CD8-positive, alpha-beta memory T cell (primary cell): ENCODE results near the gene TEAD4. TPM values are rescaled to one million over a fixed set of nuclear protein-coding genes. Genes with fewer than 3 reads are reported as not detected.
A peak's percentile ranks its signal among the peaks of the same experiment; 100 is the strongest.

ENCODE experiments used
- CTCF ChIA-PET: fragments of 350-600 bp; sonication (Branson Sonifier 250); formaldehyde crosslinking; loops from one replicate; lab custom pipeline; 2021; ENCODE audit warnings: antibody characterized with exemption; lab: Charles Lee
- POLR2A ChIA-PET: fragments of 350-600 bp; sonication (Branson Sonifier 250); formaldehyde crosslinking; loops from one replicate; lab custom pipeline; 2021; ENCODE audit warnings: antibody characterized with exemption; lab: Charles Lee
- DNase-seq, 5 donors: peaks; one replicate each; pipeline versions ENCODE4 v3.0.0 to v3.0.0-alpha.2; 2020 to 2022; ENCODE audit warnings: mixed read lengths in 1 of 5
- H3K27ac ChIP-seq: one replicate; pipeline ENCODE4 v1.7.0; 2013; ENCODE audit warnings: low read depth, mild to moderate bottlenecking, low read length, moderate library complexity
- H3K27me3 ChIP-seq: 2 replicates; pipeline ENCODE4 v1.7.0; 2013; ENCODE audit warnings: low read length, mild to moderate bottlenecking; ENCODE audit not compliant: insufficient read depth, poor library complexity, severe bottlenecking
- H3K36me3 ChIP-seq: 2 replicates; pipeline ENCODE4 v1.7.0; 2013; ENCODE audit warnings: mild to moderate bottlenecking, low read length, moderate library complexity; ENCODE audit not compliant: insufficient read depth
- H3K4me1 ChIP-seq: 2 replicates; pipeline ENCODE4 v1.7.0; 2013; ENCODE audit warnings: mild to moderate bottlenecking, low read length, moderate library complexity; ENCODE audit not compliant: insufficient read depth
- H3K4me3 ChIP-seq: 2 replicates; pipeline ENCODE4 v1.7.0; 2013; ENCODE audit warnings: mild to moderate bottlenecking, low read length
- H3K9me3 ChIP-seq: 2 replicates; pipeline ENCODE4 v1.7.0; 2013; ENCODE audit warnings: mild to moderate bottlenecking, low read length
- H3K27ac Mint-ChIP-seq, 8 donors: one replicate each; pipeline ENCODE4 v1.8.0; 2020 to 2021; ENCODE audit warnings: mixed read lengths in 8 of 8, mild to moderate bottlenecking in 6 of 8, inconsistent platforms in 3 of 8, moderate library complexity in 3 of 8
- H3K27me3 Mint-ChIP-seq, 2 donors: one replicate each; pipeline ENCODE4 v1.8.0; 2020 to 2021; ENCODE audit warnings: mixed read lengths in 2 of 2, mild to moderate bottlenecking in 1 of 2, moderate library complexity in 1 of 2
- H3K36me3 Mint-ChIP-seq, 3 donors: one replicate each; pipeline ENCODE4 v1.8.0; 2020 to 2021; ENCODE audit warnings: mixed read lengths in 3 of 3, inconsistent platforms in 1 of 3, mild to moderate bottlenecking in 1 of 3
- H3K4me1 Mint-ChIP-seq, 3 donors: one replicate each; pipeline ENCODE4 v1.8.0; 2020 to 2021; ENCODE audit warnings: mixed read lengths in 3 of 3, inconsistent platforms in 1 of 3, mild to moderate bottlenecking in 1 of 3
- H3K4me3 Mint-ChIP-seq, 7 donors: one replicate each; pipeline ENCODE4 v1.8.0; 2020 to 2021; ENCODE audit warnings: mixed read lengths in 7 of 7, mild to moderate bottlenecking in 6 of 7, moderate library complexity in 4 of 7, inconsistent platforms in 2 of 7
- H3K9me3 Mint-ChIP-seq, 5 donors: one replicate each; pipeline ENCODE4 v1.8.0; 2020 to 2022; ENCODE audit warnings: mixed read lengths in 5 of 5, mild to moderate bottlenecking in 3 of 5, moderate library complexity in 2 of 5, inconsistent platforms in 1 of 5
- polyA plus RNA-seq: library from polyadenylated mRNA; unstranded; fragments of 300-500 nt; fragmentation: Illumina TruSeq; gene quantifications from one replicate; pipeline ENCODE4 v1.2.3, GENCODE V29; 2021
- total RNA-seq, 2 experiments: library from RNA; stranded (reverse); gene quantifications; one replicate each; pipeline ENCODE4 v1.2.3, GENCODE V29; 2021

The TEAD4 gene
- total and polyA plus RNA-seq, 3 experiments from 2014 or later: 1.7 to 2.1 TPM; not detected in 1

DNA sequence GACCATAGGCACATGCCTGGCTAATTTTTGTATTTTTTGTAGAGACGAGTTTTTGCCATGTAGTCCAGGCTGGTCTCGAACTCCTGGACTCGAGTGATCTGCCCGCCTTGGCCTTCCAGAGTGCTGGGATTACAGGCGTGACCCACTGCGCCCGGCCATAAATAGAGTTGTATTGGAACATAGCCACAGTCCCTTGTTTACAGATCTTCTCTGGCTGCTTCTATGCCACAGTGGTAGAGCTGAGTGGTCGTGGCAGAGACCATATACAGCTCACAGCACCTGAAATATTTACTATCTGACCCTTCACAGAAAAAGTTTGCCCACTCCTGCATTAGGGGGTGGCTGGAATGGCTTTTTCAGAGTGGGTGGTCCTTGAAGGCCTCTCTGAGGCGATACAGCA, 90.0 kb downstream of the TEAD4 start:
- Mint-ChIP-seq H3K27ac (no peak overlapping the region), H3K4me1 (no peaks in the 10 kb centered on the region), H3K36me3 (no peaks in the 10 kb centered on the region), H3K4me3 (no peak overlapping the region), H3K27me3 (peaks cover 9 to 19% of the 10 kb centered on the region in 2 donors), H3K9me3 (no peaks in the 10 kb centered on the region)
- Histone ChIP-seq H3K36me3 (no peaks in the 10 kb centered on the region), H3K4me3 (no peak overlapping the region), H3K27ac (no peak overlapping the region), H3K4me1 (no peaks in the 10 kb centered on the region), H3K9me3 (no peaks in the 10 kb centered on the region), H3K27me3 (no peaks in the 10 kb centered on the region)
- CTCF ChIA-PET: no interaction called here
- POLR2A ChIA-PET: no interaction called here
- no peak for DNase-seq

DNA sequence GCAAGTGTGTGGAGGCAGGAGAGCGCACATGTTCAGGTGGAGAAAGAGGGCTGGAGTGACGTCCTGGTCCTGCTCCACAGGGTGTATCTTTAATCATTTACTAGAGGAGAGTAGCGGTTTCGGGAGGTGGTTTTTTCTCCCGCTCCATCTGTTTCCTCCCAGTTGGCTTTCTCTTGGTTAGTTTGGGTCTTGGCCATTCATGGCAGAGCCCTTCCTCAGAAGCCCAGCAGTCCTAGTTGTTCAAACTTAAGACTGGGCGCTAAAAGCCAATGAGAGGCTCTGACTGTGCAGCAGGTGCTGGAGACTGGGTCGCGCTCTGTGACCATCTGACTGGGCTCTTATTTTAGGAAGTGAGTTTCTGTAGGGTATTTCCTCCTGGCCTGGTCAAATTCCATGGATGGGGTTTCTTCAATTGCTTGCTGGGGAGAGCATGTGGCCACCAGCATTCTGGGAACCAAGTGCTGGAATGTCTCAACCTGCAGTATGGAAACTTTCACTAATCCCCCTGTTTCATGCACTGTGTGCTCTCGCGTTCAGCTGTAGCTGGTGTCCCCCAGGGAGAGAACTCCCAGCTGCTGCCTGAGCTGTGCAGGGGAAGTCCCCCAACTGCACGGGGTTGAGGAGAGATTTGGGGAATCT, 90.5 kb downstream of the TEAD4 start:
- Mint-ChIP-seq H3K4me1 (no peaks in the 10 kb centered on the region), H3K36me3 (no peaks in the 10 kb centered on the region), H3K27me3 (peaks cover 9 to 21% of the 10 kb centered on the region in 2 donors), H3K9me3 (no peaks in the 10 kb centered on the region), H3K4me3 (no peak overlapping the region), H3K27ac (no peak overlapping the region)
- no peaks in the 10 kb centered on the region for H3K4me1 ChIP-seq
- POLR2A ChIA-PET: no interaction called here
- no peaks in the 10 kb centered on the region for H3K27me3 ChIP-seq
- no peaks in the 10 kb centered on the region for H3K36me3 ChIP-seq
- no peak overlapping the region for H3K27ac ChIP-seq
- CTCF ChIA-PET: no interaction called here
- H3K9me3 ChIP-seq: no peaks in the 10 kb centered on the region
- DNase-seq: no peak
- no peak overlapping the region for H3K4me3 ChIP-seq

- Histone ChIP-seq H3K36me3 (no peaks in the 10 kb centered on the region), H3K9me3 (no peaks in the 10 kb centered on the region), H3K27ac (no peak overlapping the region), H3K4me1 (no peaks in the 10 kb centered on the region), H3K27me3 (no peaks in the 10 kb centered on the region), H3K4me3 (no peak overlapping the region)
- no peaks in the 10 kb centered on the region for H3K4me1 Mint-ChIP-seq
- H3K9me3 Mint-ChIP-seq: no peaks in the 10 kb centered on the region
- ChIA-PET CTCF (interaction anchor here (1.3 kb wide), 1 partner anchor 26 kb away, joined by 3 read pairs; no protein-coding TSS in a partner anchor), POLR2A (no interaction called here)
- H3K4me3 Mint-ChIP-seq: no peak overlapping the region
- no peaks in the 10 kb centered on the region for H3K36me3 Mint-ChIP-seq
- no peak for DNase-seq
- peaks cover 19 to 32% of the 10 kb centered on the region in 2 donors for H3K27me3 Mint-ChIP-seq
- H3K27ac Mint-ChIP-seq: peak overlapping the region in 1 of 8 donors; percentile 52
Observed at GRCh38 chr12:3054374-3054773, 95.2 kb downstream of the TEAD4 start.

GRCh38 chr12:3055026-3055703, 96.0 kb downstream of the TEAD4 start:
- Mint-ChIP-seq H3K36me3 (no peaks in the 10 kb centered on the region), H3K4me3 (no peak overlapping the region), H3K27ac (no peak overlapping the region), H3K4me1 (no peaks in the 10 kb centered on the region), H3K9me3 (no peaks in the 10 kb centered on the region), H3K27me3 (peaks cover 15 to 40% of the 10 kb centered on the region in 2 donors)
- no peak overlapping the region for H3K4me3 ChIP-seq
- ChIA-PET POLR2A (no interaction called here), CTCF (no interaction called here)
- no peaks in the 10 kb centered on the region for H3K4me1 ChIP-seq
- no peaks in the 10 kb centered on the region for H3K27me3 ChIP-seq
- H3K36me3 ChIP-seq: no peaks in the 10 kb centered on the region
- no peak for DNase-seq
- H3K9me3 ChIP-seq: no peaks in the 10 kb centered on the region
- H3K27ac ChIP-seq: no peak overlapping the region

DNA sequence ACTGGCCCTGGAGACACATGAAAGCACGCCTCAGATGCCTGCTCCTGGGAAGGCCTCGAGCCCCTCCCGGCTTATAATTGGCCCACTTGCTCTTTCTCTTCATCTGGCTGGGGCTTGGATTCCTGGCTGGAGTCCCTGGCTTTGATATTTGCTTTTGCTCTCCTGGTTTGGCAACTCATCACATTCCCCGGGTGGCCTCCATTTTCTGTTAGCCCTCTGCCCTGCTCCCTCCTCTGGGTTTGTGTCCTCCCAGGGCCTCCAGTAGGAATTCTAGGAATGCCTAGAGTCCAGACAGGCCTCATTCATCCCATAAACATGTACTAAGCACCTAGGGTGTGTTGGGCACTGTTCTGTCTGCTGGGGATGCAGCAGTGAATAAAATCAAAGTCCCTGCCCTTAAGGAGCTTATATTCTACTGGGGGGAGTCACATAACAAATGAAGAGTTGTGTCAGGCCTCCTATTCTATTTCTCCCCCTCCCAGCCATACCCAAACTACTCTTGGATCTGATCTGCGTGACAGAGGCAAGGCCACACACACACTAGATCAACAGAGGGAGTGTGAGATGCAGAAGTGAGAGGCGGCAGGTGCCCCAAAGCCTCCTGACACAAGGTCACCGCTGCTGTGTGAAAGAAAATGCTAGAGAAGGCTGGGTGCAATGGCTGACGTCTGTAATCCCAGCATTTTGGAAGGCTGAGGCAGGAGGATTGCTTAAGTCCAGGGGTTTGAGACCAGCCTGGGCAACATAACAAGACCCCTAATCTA, 96.7 kb downstream of the TEAD4 start:
- CTCF ChIA-PET: no interaction called here
- H3K27ac ChIP-seq: no peak overlapping the region
- POLR2A ChIA-PET: no interaction called here
- no peaks in the 10 kb centered on the region for H3K4me1 ChIP-seq
- Mint-ChIP-seq H3K4me3 (no peak overlapping the region), H3K27me3 (peaks cover 20 to 43% of the 10 kb centered on the region in 2 donors), H3K4me1 (no peaks in the 10 kb centered on the region), H3K27ac (no peak overlapping the region), H3K9me3 (no peaks in the 10 kb centered on the region), H3K36me3 (no peaks in the 10 kb centered on the region)
- H3K27me3 ChIP-seq: no peaks in the 10 kb centered on the region
- H3K9me3 ChIP-seq: no peaks in the 10 kb centered on the region
- H3K4me3 ChIP-seq: no peak overlapping the region
- DNase-seq: no peak
- H3K36me3 ChIP-seq: no peaks in the 10 kb centered on the region

DNA sequence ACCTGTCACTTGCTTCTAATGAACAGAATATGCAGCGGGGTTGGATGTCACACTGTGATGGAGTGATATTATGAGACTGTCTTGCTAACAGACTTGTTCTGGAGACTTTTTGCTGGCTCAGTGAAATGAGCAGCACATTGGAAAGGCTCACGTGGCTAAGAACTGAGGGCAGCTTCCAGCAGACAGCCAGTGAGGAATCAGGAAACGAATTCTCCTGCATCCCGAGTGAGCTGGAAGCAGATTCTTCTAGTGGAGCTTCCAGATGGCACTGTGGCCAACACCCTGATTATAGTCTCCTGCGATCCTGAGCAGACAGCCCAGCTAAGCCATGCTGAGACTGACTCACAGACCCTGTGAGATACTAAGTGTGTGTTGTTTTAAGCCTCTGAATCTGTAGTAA, 101.9 kb downstream of the TEAD4 start:
- Mint-ChIP-seq H3K9me3 (peaks cover 3 to 10% (median 7%) of the 10 kb centered on the region in 5 donors), H3K27ac (no peak overlapping the region), H3K4me3 (no peak overlapping the region), H3K27me3 (peaks cover 21 to 59% of the 10 kb centered on the region in 2 donors), H3K36me3 (no peaks in the 10 kb centered on the region), H3K4me1 (no peaks in the 10 kb centered on the region)
- H3K4me3 ChIP-seq: no peak overlapping the region
- H3K27ac ChIP-seq: no peak overlapping the region
- no peaks in the 10 kb centered on the region for H3K27me3 ChIP-seq
- no peaks in the 10 kb centered on the region for H3K36me3 ChIP-seq
- DNase-seq: no peak
- ChIA-PET CTCF (interaction anchor here (3.2 kb wide), 1 partner anchor 12 kb away, joined by 10 read pairs; no protein-coding TSS in a partner anchor), POLR2A (no interaction called here)
- H3K4me1 ChIP-seq: no peaks in the 10 kb centered on the region
- H3K9me3 ChIP-seq: no peaks in the 10 kb centered on the region

DNA sequence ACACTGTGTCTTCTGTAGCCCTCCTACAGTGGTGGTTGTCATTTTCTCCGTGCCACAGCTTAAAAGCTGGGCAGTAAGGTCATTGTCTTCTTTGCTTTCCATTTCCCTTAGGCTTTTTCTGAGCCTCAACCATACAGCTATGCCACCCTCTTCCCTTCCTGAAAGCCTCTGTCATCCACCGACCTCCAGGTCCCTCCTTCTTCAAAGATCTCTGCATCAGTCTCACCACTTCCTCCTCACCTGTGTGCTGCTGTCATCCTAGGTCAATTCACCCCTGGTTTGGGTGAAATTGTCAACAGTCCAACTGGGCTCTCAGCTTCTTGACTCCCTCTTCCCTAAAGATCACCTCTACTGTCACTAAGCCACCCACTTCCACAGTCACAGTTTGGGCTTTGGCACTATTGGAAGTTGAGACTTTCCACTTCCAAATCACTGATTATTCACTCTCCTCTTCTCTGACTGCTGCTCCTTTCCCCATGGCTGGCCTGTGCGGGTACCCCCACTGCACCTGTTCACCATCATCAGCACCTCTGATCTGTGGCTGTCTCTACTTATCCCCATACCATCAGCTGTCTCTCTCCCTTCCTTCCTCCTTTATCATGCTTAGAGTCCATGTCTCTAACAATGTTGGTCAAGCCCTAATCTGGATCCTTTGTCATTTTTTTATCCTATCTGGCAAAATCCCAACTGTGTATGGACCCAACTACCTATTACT, 102.5 kb downstream of the TEAD4 start:
- Mint-ChIP-seq H3K27ac (peak overlapping the region in 1 of 8 donors; percentile 86), H3K27me3 (peaks cover 22 to 59% of the 10 kb centered on the region in 2 donors), H3K4me1 (no peaks in the 10 kb centered on the region), H3K36me3 (no peaks in the 10 kb centered on the region), H3K9me3 (peaks cover 3 to 10% (median 7%) of the 10 kb centered on the region in 5 donors), H3K4me3 (no peak overlapping the region)
- no peaks in the 10 kb centered on the region for H3K27me3 ChIP-seq
- ChIA-PET CTCF (interaction anchor here (3.2 kb wide), 1 partner anchor 11 kb away, joined by 10 read pairs; no protein-coding TSS in a partner anchor), POLR2A (no interaction called here)
- H3K4me1 ChIP-seq: no peaks in the 10 kb centered on the region
- H3K9me3 ChIP-seq: no peaks in the 10 kb centered on the region
- no peak for DNase-seq
- no peak overlapping the region for H3K27ac ChIP-seq
- no peak overlapping the region for H3K4me3 ChIP-seq
- no peaks in the 10 kb centered on the region for H3K36me3 ChIP-seq
